ENCODE data around the gene WNT10A. TPM values are rescaled to one million over a fixed set of nuclear protein-coding genes. Genes with fewer than 3 reads are reported as not detected.

Gene WNT10A
- total RNA-seq, 1 experiment from 2014 or later = 0.47 TPM

DNA sequence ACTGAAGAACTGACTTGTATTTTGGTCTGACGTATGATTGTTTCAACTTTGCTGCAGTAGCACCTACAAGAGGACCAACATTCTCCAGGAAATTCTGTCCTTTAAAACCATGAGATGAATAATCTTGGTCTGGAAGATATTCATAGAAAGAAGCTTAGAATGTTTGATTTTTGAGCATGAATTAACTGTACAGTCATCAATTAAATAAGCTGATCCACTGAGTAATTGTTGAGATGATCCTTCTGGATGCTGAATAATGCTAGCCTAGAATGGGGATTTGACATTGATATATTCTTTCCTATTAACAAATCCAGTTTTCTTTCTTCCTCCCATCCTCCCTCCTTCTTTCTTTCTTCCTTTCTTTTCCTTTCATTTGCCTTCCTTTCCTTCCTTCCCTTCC is 39.9 kb downstream of the WNT10A start:
- CTCF ChIA-PET = no interaction called here
- no peak for TF ChIP-seq EZH2 (IDR thresholded peaks at IDR 0.05; ENCODE audit: borderline replicate concordance, low read depth, low read length, poor library complexity, severe bottlenecking)
- TF ChIP-seq, protein P1, sequence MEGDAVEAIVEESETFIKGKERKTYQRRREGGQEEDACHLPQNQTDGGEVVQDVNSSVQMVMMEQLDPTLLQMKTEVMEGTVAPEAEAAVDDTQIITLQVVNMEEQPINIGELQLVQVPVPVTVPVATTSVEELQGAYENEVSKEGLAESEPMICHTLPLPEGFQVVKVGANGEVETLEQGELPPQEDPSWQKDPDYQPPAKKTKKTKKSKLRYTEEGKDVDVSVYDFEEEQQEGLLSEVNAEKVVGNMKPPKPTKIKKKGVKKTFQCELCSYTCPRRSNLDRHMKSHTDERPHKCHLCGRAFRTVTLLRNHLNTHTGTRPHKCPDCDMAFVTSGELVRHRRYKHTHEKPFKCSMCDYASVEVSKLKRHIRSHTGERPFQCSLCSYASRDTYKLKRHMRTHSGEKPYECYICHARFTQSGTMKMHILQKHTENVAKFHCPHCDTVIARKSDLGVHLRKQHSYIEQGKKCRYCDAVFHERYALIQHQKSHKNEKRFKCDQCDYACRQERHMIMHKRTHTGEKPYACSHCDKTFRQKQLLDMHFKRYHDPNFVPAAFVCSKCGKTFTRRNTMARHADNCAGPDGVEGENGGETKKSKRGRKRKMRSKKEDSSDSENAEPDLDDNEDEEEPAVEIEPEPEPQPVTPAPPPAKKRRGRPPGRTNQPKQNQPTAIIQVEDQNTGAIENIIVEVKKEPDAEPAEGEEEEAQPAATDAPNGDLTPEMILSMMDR (conservative IDR thresholded peaks at IDR 0.05; ENCODE audit: low read depth, low read length) = no peak
- Histone ChIP-seq H3K4me3 (ENCODE audit: low read depth, low read length, poor library complexity, severe bottlenecking) (no peak overlapping the region), H3K4me1 (ENCODE audit: insufficient read depth, low read length, poor library complexity, severe bottlenecking) (no peaks in the 10 kb centered on the region), H3K27ac (ENCODE audit: low read depth, low read length, poor library complexity, severe bottlenecking) (no peak overlapping the region), H3K36me3 (ENCODE audit: insufficient read depth, low read length, poor library complexity, severe bottlenecking) (no peaks in the 10 kb centered on the region), H3K9me3 (ENCODE audit: low read depth, low read length, poor library complexity, severe bottlenecking) (peaks cover 4% of the 10 kb centered on the region), H3K27me3 (replicated peaks; ENCODE audit: insufficient read depth, low read depth, low read length, poor library complexity) (no peaks in the 10 kb centered on the region)
- POLR2A ChIA-PET (ENCODE audit: low non-redundant PET) = no interaction called here
- intact Hi-C loops (cut with micrococcal nuclease; ENCODE audit: unreplicated experiment) = no loop called here
- no peak for DNase-seq (ENCODE audit: low spot score)
- BruUV-seq (replicated peaks) = no TSS peak

DNA sequence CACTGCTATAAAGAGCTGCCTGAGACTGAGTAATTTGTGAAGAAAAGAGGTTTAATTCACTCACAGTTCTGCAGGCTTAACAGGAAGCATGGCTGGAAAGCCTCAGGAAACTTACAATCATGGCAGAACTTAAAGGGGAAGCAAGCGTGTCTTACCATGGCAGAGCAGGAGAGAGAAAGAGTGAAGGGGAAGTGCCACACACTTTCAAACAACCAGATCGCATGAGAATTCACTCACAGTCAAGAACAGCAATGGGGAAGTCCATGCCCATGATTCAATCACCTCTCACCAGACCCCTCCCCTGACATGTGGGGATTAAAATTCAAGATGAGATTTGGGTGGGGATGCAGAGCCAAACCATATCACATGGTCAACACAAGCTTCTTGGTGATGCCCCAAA is 44.1 kb downstream of the WNT10A start:
- Histone ChIP-seq H3K9me3 (ENCODE audit: low read depth, low read length, poor library complexity, severe bottlenecking) (peaks cover 4% of the 10 kb centered on the region), H3K27ac (ENCODE audit: low read depth, low read length, poor library complexity, severe bottlenecking) (no peak overlapping the region), H3K4me3 (ENCODE audit: low read depth, low read length, poor library complexity, severe bottlenecking) (no peak overlapping the region), H3K4me1 (ENCODE audit: insufficient read depth, low read length, poor library complexity, severe bottlenecking) (no peaks in the 10 kb centered on the region), H3K36me3 (ENCODE audit: insufficient read depth, low read length, poor library complexity, severe bottlenecking) (no peaks in the 10 kb centered on the region), H3K27me3 (replicated peaks; ENCODE audit: insufficient read depth, low read depth, low read length, poor library complexity) (no peaks in the 10 kb centered on the region)
- TF ChIP-seq, protein P1 (conservative IDR thresholded peaks at IDR 0.05; ENCODE audit: low read depth, low read length) = no peak
- TF ChIP-seq EZH2 (IDR thresholded peaks at IDR 0.05; ENCODE audit: borderline replicate concordance, low read depth, low read length, poor library complexity, severe bottlenecking) = no peak
- intact Hi-C loops (cut with micrococcal nuclease; ENCODE audit: unreplicated experiment) = no loop called here
- POLR2A ChIA-PET (ENCODE audit: low non-redundant PET) = no interaction called here
- CTCF ChIA-PET = no interaction called here
- no TSS peak for BruUV-seq (replicated peaks)
- DNase-seq (ENCODE audit: low spot score) = no peak

DNA sequence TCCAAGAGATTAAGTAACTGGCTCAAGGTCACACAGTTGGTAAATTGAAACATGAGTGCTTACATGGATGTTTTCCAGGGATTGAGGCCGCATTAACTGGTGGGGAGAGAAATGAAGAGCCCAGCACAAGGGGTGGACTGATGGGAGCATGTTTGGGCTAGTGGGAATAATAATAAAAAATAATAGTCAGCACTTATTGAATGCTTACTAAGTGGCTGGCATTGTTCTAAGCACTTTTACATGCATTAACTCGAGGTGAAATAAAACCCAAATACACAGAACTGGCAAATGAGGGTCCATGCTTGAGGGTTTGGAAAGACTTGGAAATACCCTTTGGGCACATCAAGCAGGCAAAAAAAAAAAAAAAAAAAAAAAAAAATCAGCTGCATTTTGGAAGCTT is 44.8 kb downstream of the WNT10A start:
- no peaks in the 10 kb centered on the region for H3K27me3 ChIP-seq (replicated peaks; ENCODE audit: insufficient read depth, low read depth, low read length, poor library complexity)
- no peak overlapping the region for H3K27ac ChIP-seq (ENCODE audit: low read depth, low read length, poor library complexity, severe bottlenecking)
- no peak overlapping the region for H3K4me3 ChIP-seq (ENCODE audit: low read depth, low read length, poor library complexity, severe bottlenecking)
- no peak for DNase-seq (ENCODE audit: low spot score)
- H3K9me3 ChIP-seq (ENCODE audit: low read depth, low read length, poor library complexity, severe bottlenecking) = peaks cover 4% of the 10 kb centered on the region
- TF ChIP-seq, protein P1 (conservative IDR thresholded peaks at IDR 0.05; ENCODE audit: low read depth, low read length) = no peak
- no peak for TF ChIP-seq EZH2 (IDR thresholded peaks at IDR 0.05; ENCODE audit: borderline replicate concordance, low read depth, low read length, poor library complexity, severe bottlenecking)
- intact Hi-C loops (cut with micrococcal nuclease; ENCODE audit: unreplicated experiment) = no loop called here
- BruUV-seq (replicated peaks) = no TSS peak
- ChIA-PET POLR2A (ENCODE audit: low non-redundant PET) (no interaction called here), CTCF (no interaction called here)
- H3K36me3 ChIP-seq (ENCODE audit: insufficient read depth, low read length, poor library complexity, severe bottlenecking) = no peaks in the 10 kb centered on the region
- no peaks in the 10 kb centered on the region for H3K4me1 ChIP-seq (ENCODE audit: insufficient read depth, low read length, poor library complexity, severe bottlenecking)

Measured in A673 (cell line).